A673 (cell line): Measurements from ENCODE around the gene ZNF789. TPM values are rescaled to one million over a fixed set of nuclear protein-coding genes. Genes with fewer than 3 reads are reported as not detected.

Source experiments
- Bru-seq: library from RNA; stranded (reverse); fragments of 400-500 nt; gene quantifications from one replicate; lab custom pipeline; 2021; lab: Mats Ljungman, UMichigan
- BruChase-seq, 2 experiments: library from RNA; stranded (reverse); fragments of 400-500 nt; gene quantifications; one replicate each; lab custom pipeline; 2021; lab: Mats Ljungman, UMichigan
- BruUV-seq: library from RNA; stranded (reverse); fragments of 400-500 nt; replicated peaks from 2 replicates; lab custom pipeline; 2021; lab: Mats Ljungman, UMichigan
- CTCF ChIA-PET: fragments of 300-600 bp; sonication (Branson Sonifier 250); formaldehyde crosslinking; loops from one replicate; lab custom pipeline; 2022; ENCODE audit warnings: antibody characterized with exemption; lab: Charles Lee
- POLR2A ChIA-PET: fragments of 300-600 bp; sonication (Branson Sonifier 250); formaldehyde crosslinking; loops from one replicate; lab custom pipeline; 2022; ENCODE audit warnings: antibody characterized with exemption; ENCODE audit not compliant: low non-redundant PET; lab: Charles Lee
- DNase-seq: peaks from one replicate; pipeline ENCODE4 v3.0.0-alpha.2; 2015; ENCODE audit warnings: low spot score
- H3K27ac ChIP-seq: fragments of 200-600 bp; sonication (generic); 2 replicates; pipeline ENCODE4 v1.5.1; 2016; ENCODE audit warnings: mixed run types, low read depth, mild to moderate bottlenecking, mixed read lengths, antibody characterized with exemption, low read length; ENCODE audit not compliant: poor library complexity, severe bottlenecking
- H3K27me3 ChIP-seq: fragments of 200-600 bp; sonication (generic); replicated peaks from 2 replicates; pipeline ENCODE4 v1.6.1; 2017; ENCODE audit warnings: mixed run types, low read depth, mild to moderate bottlenecking, mixed read lengths, antibody characterized with exemption, low read length; ENCODE audit not compliant: insufficient read depth, poor library complexity
- H3K36me3 ChIP-seq: fragments of 200-600 bp; sonication (generic); 2 replicates; pipeline ENCODE4 v1.6.1; 2016; ENCODE audit warnings: mixed run types, mild to moderate bottlenecking, mixed read lengths, antibody characterized with exemption, low read length; ENCODE audit not compliant: insufficient read depth, poor library complexity, severe bottlenecking
- H3K4me1 ChIP-seq: fragments of 200-600 bp; sonication (generic); 2 replicates; pipeline ENCODE4 v1.6.1; 2017; ENCODE audit warnings: mixed run types, mild to moderate bottlenecking, mixed read lengths, antibody characterized with exemption, low read length; ENCODE audit not compliant: insufficient read depth, poor library complexity, severe bottlenecking
- H3K4me3 ChIP-seq: fragments of 200-600 bp; sonication (generic); 2 replicates; pipeline ENCODE4 v1.5.1; 2016; ENCODE audit warnings: low read depth, mixed run types, mild to moderate bottlenecking, mixed read lengths, low read length; ENCODE audit not compliant: poor library complexity, severe bottlenecking
- H3K9me3 ChIP-seq: fragments of 200-600 bp; sonication (generic); 2 replicates; pipeline ENCODE4 v1.6.1; 2016; ENCODE audit warnings: mixed run types, low read depth, mild to moderate bottlenecking, mixed read lengths, antibody characterized with exemption, low read length; ENCODE audit not compliant: poor library complexity, severe bottlenecking
- CTCF ChIP-seq: fragments of 300-800, 200-600 bp; sonication (generic); conservative IDR thresholded peaks from 2 replicates; pipeline ENCODE4 v1.5.1; 2017; ENCODE audit warnings: low read depth, mild to moderate bottlenecking, antibody characterized with exemption, low read length, moderate library complexity, mixed read lengths
- EZH2 ChIP-seq: fragments of 200-600 bp; sonication (generic); IDR thresholded peaks from 2 replicates; pipeline ENCODE4 v1.6.1; 2017; ENCODE audit warnings: borderline replicate concordance, low read depth, mild to moderate bottlenecking, mixed read lengths, antibody characterized with exemption, low read length; ENCODE audit not compliant: poor library complexity, severe bottlenecking
- intact Hi-C: fragments of 100-400 bp; cut with micrococcal nuclease; formaldehyde crosslinking; loops from one replicate; pipeline ENCODE4 v1.10.0; 2022; ENCODE audit not compliant: unreplicated experiment
- long read RNA-seq: library from polyadenylated mRNA; stranded (forward); transcript quantifications from one replicate; pipeline ENCODE4 v2.0.0, GENCODE V29; 2022
- total RNA-seq: library from RNA; stranded (reverse); gene quantifications from 2 replicates; pipeline ENCODE4 v1.2.3, GENCODE V29; 2021

ZNF789 gene
- 17.0 and 18.2 TPM in 2 replicates for total RNA-seq
- percentile 68 among the genes with signal in this experiment for Bru-seq, nascent RNA
- percentile 76 among the genes with signal in this experiment for BruChase-seq, experiment 1, labeled RNA remaining after a 2-hour chase
- BruChase-seq, experiment 2, labeled RNA remaining after a 6-hour chase: percentile 79 among the genes with signal in this experiment
- long read RNA-seq, transcript ZNF789-210 (3 exons, 1,884 nt): major isoform, 7 of 21 reads
- long read RNA-seq, partial matches to known transcripts: 1 of 21 reads
- long read RNA-seq, other reads (novel, unspliced or antisense): 10 of 21 reads

GRCh38 chr7:99472561-99473314 lies at the start of gene ZNF789:
Gene ZNF789, plus strand, starts transcription at chr7:99472890. Its CDS starts 3,567 bp downstream, at chr7:99476457.
- CTCF ChIA-PET: no interaction called here
- TSS peak; percentile 89 for BruUV-seq
- Histone ChIP-seq H3K27ac (peak within 1 kb of the TSS; percentile 82), H3K36me3 (peaks cover 7% of the 10 kb centered on the region), H3K4me1 (peaks cover 7% of the 10 kb centered on the region), H3K9me3 (no peaks in the 10 kb centered on the region), H3K4me3 (peak within 1 kb of the TSS; percentile 75), H3K27me3 (no peaks in the 10 kb centered on the region)
- TF ChIP-seq CTCF (no peak), EZH2 (no peak)
- intact Hi-C loops: no loop called here
- POLR2A ChIA-PET: no interaction called here
- DNase-seq: peak; percentile 99

DNA sequence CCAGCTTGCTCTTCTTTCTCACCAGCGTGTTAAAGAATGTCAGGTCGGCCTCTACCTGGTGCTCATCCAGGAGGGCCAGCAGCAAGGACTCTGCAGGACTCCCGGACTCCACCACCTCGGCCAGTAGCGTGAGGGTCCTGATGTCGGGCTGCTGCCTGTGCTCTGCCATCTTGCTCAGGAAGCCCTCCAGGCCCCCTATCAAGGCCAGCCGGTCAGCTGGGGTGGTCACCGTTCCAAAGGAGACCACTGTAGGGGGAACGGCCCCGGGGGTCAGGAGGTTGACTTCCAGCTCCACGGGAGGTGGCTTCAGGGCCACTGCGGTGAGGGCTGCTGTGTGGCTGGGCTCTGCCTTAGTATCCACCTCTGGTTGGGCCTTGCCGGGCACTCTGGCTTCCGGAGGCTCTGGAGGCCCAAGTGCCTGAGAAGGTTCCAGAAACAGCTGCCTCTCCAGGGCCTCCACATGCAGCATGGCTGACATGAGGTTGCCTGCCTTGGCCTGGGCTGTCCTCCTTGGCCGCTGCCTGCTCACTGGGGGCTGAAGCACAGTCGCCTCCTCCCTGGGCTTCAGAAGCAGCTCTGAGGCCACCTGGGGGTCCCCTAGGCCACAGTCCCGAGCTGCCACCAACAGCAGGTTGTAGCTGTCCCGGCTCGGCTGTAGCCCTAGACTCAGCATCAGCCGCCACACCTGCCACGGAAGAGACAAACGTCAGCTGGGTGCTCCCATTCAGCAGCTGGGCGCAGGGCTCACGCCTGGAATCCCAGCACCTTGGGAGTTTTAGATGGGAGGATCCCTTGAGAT lies 47.6 kb upstream of the ZNF789 start:
- TF ChIP-seq CTCF: no peak
- no peak for TF ChIP-seq EZH2
- Histone ChIP-seq H3K9me3 (no peaks in the 10 kb centered on the region), H3K4me1 (no peaks in the 10 kb centered on the region), H3K4me3 (no peak overlapping the region), H3K27ac (no peak overlapping the region), H3K36me3 (peaks cover 47% of the 10 kb centered on the region), H3K27me3 (no peaks in the 10 kb centered on the region)
- CTCF ChIA-PET: no interaction called here
- no TSS peak for BruUV-seq
- intact Hi-C loops: no loop called here
- POLR2A ChIA-PET: no interaction called here
- no peak for DNase-seq

- CTCF ChIA-PET: no interaction called here
These were observed 43.6 kb upstream of the ZNF789 start for GRCh38 chr7:99428972-99429566.

More at GRCh38 chr7:99428972-99429566, 43.6 kb upstream of the ZNF789 start:
- intact Hi-C loops: no loop called here
- peaks cover 35% of the 10 kb centered on the region for H3K36me3 ChIP-seq
- no peak overlapping the region for H3K27ac ChIP-seq
- H3K4me3 ChIP-seq: no peak overlapping the region
- no peaks in the 10 kb centered on the region for H3K4me1 ChIP-seq
- DNase-seq: no peak
- TF ChIP-seq CTCF (no peak), EZH2 (no peak)
- POLR2A ChIA-PET: interaction anchor here (0.6 kb wide), 1 partner anchor 177 kb away, joined by 3 read pairs; no protein-coding TSS in a partner anchor
- no TSS peak for BruUV-seq
- no peaks in the 10 kb centered on the region for H3K9me3 ChIP-seq
- no peaks in the 10 kb centered on the region for H3K27me3 ChIP-seq
